Chondrocyte (in vitro differentiated cells): ENCODE measurements around the gene TCTN2. TPM values are rescaled to one million over a fixed set of nuclear protein-coding genes. Genes with fewer than 3 reads are reported as not detected.

Experiments used
- DNase-seq: peaks from one replicate; pipeline ENCODE4 v3.0.0; 2021; ENCODE audit warnings: mixed read lengths, low spot score
- H3K27ac Mint-ChIP-seq: one replicate; pipeline ENCODE4 v1.8.0; 2021; ENCODE audit warnings: mild to moderate bottlenecking, moderate library complexity, mixed read lengths; ENCODE audit not compliant: unreplicated experiment
- H3K27me3 Mint-ChIP-seq: 2 replicates; pipeline ENCODE4 v1.8.0; 2021; ENCODE audit warnings: low read depth, mixed read lengths
- H3K36me3 Mint-ChIP-seq: 2 replicates; pipeline ENCODE4 v1.8.0; 2021; ENCODE audit warnings: low read depth, mixed read lengths
- H3K4me1 Mint-ChIP-seq: 2 replicates; pipeline ENCODE4 v1.8.0; 2021; ENCODE audit warnings: low read depth, mild to moderate bottlenecking, mixed read lengths
- H3K4me3 Mint-ChIP-seq: one replicate; pipeline ENCODE4 v1.8.0; 2021; ENCODE audit warnings: mild to moderate bottlenecking, moderate library complexity, mixed read lengths; ENCODE audit not compliant: unreplicated experiment
- H3K9me3 Mint-ChIP-seq: 2 replicates; pipeline ENCODE4 v1.8.0; 2021; ENCODE audit warnings: low read depth, mixed read lengths
- CTCF ChIP-seq: fragments of 200-600 bp; sonication (generic); IDR thresholded peaks from 2 replicates; pipeline ENCODE4 v1.5.0; 2021; ENCODE audit warnings: antibody characterized with exemption, mild to moderate bottlenecking, moderate library complexity
- total RNA-seq: library from RNA; stranded (reverse); gene quantifications from 3 replicates; pipeline ENCODE4 v1.2.1, GENCODE V29; 2021

TCTN2 gene
- total RNA-seq, 1 donor from 2014 or later, result 8.6 TPM

- Mint-ChIP-seq H3K4me1 (peaks cover 14% of the 10 kb centered on the region), H3K27ac (no peak overlapping the region), H3K9me3 (no peaks in the 10 kb centered on the region), H3K4me3 (peak overlapping the region; percentile 91), H3K36me3 (peaks cover 10% of the 10 kb centered on the region), H3K27me3 (no peaks in the 10 kb centered on the region)
- no peak for TF ChIP-seq CTCF
- no peak for DNase-seq
Measured at GRCh38 chr12:123671876-123672275, 963 bp downstream of the TCTN2 start.

GRCh38 chr12:123675436-123675835 is 4.5 kb downstream of the TCTN2 start:
- no peak overlapping the region for H3K4me3 Mint-ChIP-seq
- DNase-seq, result no peak
- TF ChIP-seq CTCF, result no peak
- no peaks in the 10 kb centered on the region for H3K27me3 Mint-ChIP-seq
- H3K9me3 Mint-ChIP-seq, result no peaks in the 10 kb centered on the region
- H3K4me1 Mint-ChIP-seq, result peaks cover 14% of the 10 kb centered on the region
- no peak overlapping the region for H3K27ac Mint-ChIP-seq
- H3K36me3 Mint-ChIP-seq, result peaks cover 14% of the 10 kb centered on the region

GRCh38 chr12:123676616-123677320 is 5.9 kb downstream of the TCTN2 start:
- H3K27me3 Mint-ChIP-seq, result no peaks in the 10 kb centered on the region
- peaks cover 6% of the 10 kb centered on the region for H3K4me1 Mint-ChIP-seq
- H3K27ac Mint-ChIP-seq, result no peak overlapping the region
- H3K36me3 Mint-ChIP-seq, result peaks cover 21% of the 10 kb centered on the region
- H3K4me3 Mint-ChIP-seq, result no peak overlapping the region
- no peak for DNase-seq
- H3K9me3 Mint-ChIP-seq, result no peaks in the 10 kb centered on the region
- no peak for TF ChIP-seq CTCF

GRCh38 chr12:123678981-123679380 is 8.1 kb downstream of the TCTN2 start:
- H3K4me3 Mint-ChIP-seq, result no peak overlapping the region
- no peaks in the 10 kb centered on the region for H3K9me3 Mint-ChIP-seq
- no peaks in the 10 kb centered on the region for H3K4me1 Mint-ChIP-seq
- H3K27ac Mint-ChIP-seq, result no peak overlapping the region
- H3K27me3 Mint-ChIP-seq, result no peaks in the 10 kb centered on the region
- DNase-seq, result no peak
- peaks cover 17% of the 10 kb centered on the region for H3K36me3 Mint-ChIP-seq
- TF ChIP-seq CTCF, result no peak

GRCh38 chr12:123681605-123682004 is 10.7 kb downstream of the TCTN2 start:
- no peak for DNase-seq
- Mint-ChIP-seq H3K36me3 (peaks cover 14% of the 10 kb centered on the region), H3K9me3 (no peaks in the 10 kb centered on the region), H3K27me3 (no peaks in the 10 kb centered on the region), H3K4me1 (no peaks in the 10 kb centered on the region), H3K27ac (no peak overlapping the region), H3K4me3 (no peak overlapping the region)
- no peak for TF ChIP-seq CTCF
